GM20000 (cell line): ENCODE measurements around the gene IRX4.

Source experiments
- DNase-seq: peaks from one replicate; pipeline ENCODE4 v3.0.0; 2012; ENCODE audit warnings: low spot score
- CTCF ChIP-seq: IDR thresholded peaks from 2 replicates; pipeline ENCODE4 v1.5.1; 2012; ENCODE audit warnings: mild to moderate bottlenecking, control low read depth; ENCODE audit errors: extremely low read depth, missing control alignments

The IRX4 gene

GRCh38 chr5:1912951-1913565 is 30.3 kb upstream of the IRX4 start:
- TF ChIP-seq CTCF = no peak
- DNase-seq = no peak

GRCh38 chr5:1911773-1912235 is 29.1 kb upstream of the IRX4 start:
- TF ChIP-seq CTCF = no peak
- DNase-seq = no peak

- no peak for DNase-seq
- no peak for TF ChIP-seq CTCF
Measured at GRCh38 chr5:1910861-1911772, 28.4 kb upstream of the IRX4 start.

- no peak for DNase-seq
- TF ChIP-seq CTCF = no peak
Measured at GRCh38 chr5:1910081-1910760, 27.5 kb upstream of the IRX4 start.

GRCh38 chr5:1909346-1909985 is 26.7 kb upstream of the IRX4 start:
- no peak for DNase-seq
- TF ChIP-seq CTCF = no peak

- no peak for DNase-seq
- TF ChIP-seq CTCF = no peak
Measured at GRCh38 chr5:1908931-1909330, 26.2 kb upstream of the IRX4 start.
